HepG2 (cell line): Measurements from ENCODE around the gene SIGLECL1.

Source experiments
- BRCA1 ChIP-seq: sonication (generic); formaldehyde crosslinking; IDR thresholded peaks from 2 replicates; pipeline ENCODE4 v1.4.0; 2020; ENCODE audit warnings: missing genetic modification reagents
- CTCF ChIP-seq: sonication (generic); formaldehyde crosslinking; IDR thresholded peaks from 2 replicates; pipeline ENCODE4 v1.5.0; 2020; ENCODE audit warnings: mild to moderate bottlenecking, missing genetic modification reagents, moderate library complexity
- HOXA7 ChIP-seq: sonication (generic); formaldehyde crosslinking; IDR thresholded peaks from 2 replicates; pipeline ENCODE4 v1.8.1; 2022; ENCODE audit warnings: mild to moderate bottlenecking, missing genetic modification reagents, moderate library complexity
- KDM1A ChIP-seq: IDR thresholded peaks from 2 replicates; pipeline ENCODE4 v1.6.1; 2016; ENCODE audit warnings: missing compliant biosample characterization
- MAF1 ChIP-seq: sonication (generic); formaldehyde crosslinking; IDR thresholded peaks from 2 replicates; pipeline ENCODE4 v1.5.0; 2020; ENCODE audit warnings: missing genetic modification reagents, borderline replicate concordance
- PHF20 ChIP-seq: sonication (generic); formaldehyde crosslinking; IDR thresholded peaks from 2 replicates; pipeline ENCODE4 v1.5.0; 2020; ENCODE audit warnings: mild to moderate bottlenecking, missing genetic modification reagents
- PHF8 ChIP-seq: sonication (generic); formaldehyde crosslinking; IDR thresholded peaks from 2 replicates; pipeline ENCODE4 v1.5.0; 2020; ENCODE audit warnings: missing genetic modification reagents
- SOX6 ChIP-seq, 2 experiments: fragments of 450-650 bp in 1 of 2; sonication (generic) in 1 of 2; formaldehyde crosslinking in 1 of 2; IDR thresholded peaks; 2 replicates each; pipeline versions ENCODE4 v1.4.0 to v1.6.1; 2017 to 2020; ENCODE audit warnings: antibody characterized with exemption in 1 of 2, mild to moderate bottlenecking in 1 of 2, missing genetic modification reagents in 1 of 2
- THRA ChIP-seq: sonication (generic); formaldehyde crosslinking; IDR thresholded peaks from 2 replicates; pipeline ENCODE4 v1.4.0; 2020; ENCODE audit warnings: missing genetic modification reagents, borderline replicate concordance
- ZNF121 ChIP-seq: sonication (generic); formaldehyde crosslinking; IDR thresholded peaks from 2 replicates; pipeline ENCODE4 v1.5.0; 2020; ENCODE audit warnings: mild to moderate bottlenecking, missing genetic modification reagents
- ZNF274 ChIP-seq: sonication (generic); formaldehyde crosslinking; IDR thresholded peaks from 2 replicates; pipeline ENCODE4 v1.5.1; 2020; ENCODE audit warnings: mild to moderate bottlenecking, missing genetic modification reagents
- ZNF556 ChIP-seq: sonication (generic); formaldehyde crosslinking; IDR thresholded peaks from 2 replicates; pipeline ENCODE4 v1.4.0; 2020; ENCODE audit warnings: mild to moderate bottlenecking, missing genetic modification reagents, borderline replicate concordance
- TF ChIP-seq, protein P1 (sequence below): sonication (generic); formaldehyde crosslinking; IDR thresholded peaks from 2 replicates; pipeline ENCODE4 v1.4.0; 2020; ENCODE audit warnings: missing genetic modification reagents
- TF ChIP-seq, protein P2 (sequence below): IDR thresholded peaks from 2 replicates; pipeline ENCODE4 v1.6.1; 2012; ENCODE audit warnings: inconsistent platforms

GRCh38 chr19:51277112-51277511 lies 26.2 kb downstream of the SIGLECL1 start:
- TF ChIP-seq ZNF556 (CRISPR knock-in tag) (no peak), BRCA1 (no peak), SOX6 (IDR thresholded peaks at IDR 0.05) (no peak), SOX6 (CRISPR knock-in tag; IDR thresholded peaks at IDR 0.05) (no peak), PHF8 (no peak), ZNF121 (CRISPR knock-in tag) (no peak), MAF1 (CRISPR knock-in tag) (no peak), THRA (no peak), HOXA7 (CRISPR knock-in tag) (no peak), KDM1A (CRISPR knock-in tag) (no peak), CTCF (CRISPR knock-in tag) (no peak), PHF20 (no peak), ZNF274 (CRISPR knock-in tag) (no peak)
- TF ChIP-seq, protein P1, sequence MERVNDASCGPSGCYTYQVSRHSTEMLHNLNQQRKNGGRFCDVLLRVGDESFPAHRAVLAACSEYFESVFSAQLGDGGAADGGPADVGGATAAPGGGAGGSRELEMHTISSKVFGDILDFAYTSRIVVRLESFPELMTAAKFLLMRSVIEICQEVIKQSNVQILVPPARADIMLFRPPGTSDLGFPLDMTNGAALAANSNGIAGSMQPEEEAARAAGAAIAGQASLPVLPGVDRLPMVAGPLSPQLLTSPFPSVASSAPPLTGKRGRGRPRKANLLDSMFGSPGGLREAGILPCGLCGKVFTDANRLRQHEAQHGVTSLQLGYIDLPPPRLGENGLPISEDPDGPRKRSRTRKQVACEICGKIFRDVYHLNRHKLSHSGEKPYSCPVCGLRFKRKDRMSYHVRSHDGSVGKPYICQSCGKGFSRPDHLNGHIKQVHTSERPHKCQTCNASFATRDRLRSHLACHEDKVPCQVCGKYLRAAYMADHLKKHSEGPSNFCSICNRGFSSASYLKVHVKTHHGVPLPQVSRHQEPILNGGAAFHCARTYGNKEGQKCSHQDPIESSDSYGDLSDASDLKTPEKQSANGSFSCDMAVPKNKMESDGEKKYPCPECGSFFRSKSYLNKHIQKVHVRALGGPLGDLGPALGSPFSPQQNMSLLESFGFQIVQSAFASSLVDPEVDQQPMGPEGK (CRISPR knock-in tag) = no peak
- TF ChIP-seq, protein P2, sequence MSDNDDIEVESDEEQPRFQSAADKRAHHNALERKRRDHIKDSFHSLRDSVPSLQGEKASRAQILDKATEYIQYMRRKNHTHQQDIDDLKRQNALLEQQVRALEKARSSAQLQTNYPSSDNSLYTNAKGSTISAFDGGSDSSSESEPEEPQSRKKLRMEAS = no peak
